IPS-NIHi7 (cell line): Measurements from ENCODE around the gene MSI2.

Experiments used
- DNase-seq: peaks from one replicate; pipeline ENCODE4 v3.0.0; 2012; ENCODE audit warnings: mixed read lengths; ENCODE audit errors: extremely low spot score

MSI2 gene

GRCh38 chr17:57634713-57635465 lies 378.6 kb downstream of the MSI2 start:
- DNase-seq: no peak

- DNase-seq: no peak
Observed at GRCh38 chr17:57636274-57636673, 380.0 kb downstream of the MSI2 start.

GRCh38 chr17:57636985-57637665 lies 380.8 kb downstream of the MSI2 start:
- DNase-seq: no peak

- DNase-seq: no peak
Observed at GRCh38 chr17:57637666-57638010, 381.3 kb downstream of the MSI2 start.

- DNase-seq: no peak
Observed at GRCh38 chr17:57638284-57638683, 382.0 kb downstream of the MSI2 start.

- no peak for DNase-seq
Observed at GRCh38 chr17:57639381-57639780, 383.1 kb downstream of the MSI2 start.

- DNase-seq: no peak
Observed at GRCh38 chr17:57640079-57640478, 383.8 kb downstream of the MSI2 start.

- DNase-seq: no peak
Observed at GRCh38 chr17:57641761-57642160, 385.4 kb downstream of the MSI2 start.

- DNase-seq: no peak
Observed at GRCh38 chr17:57643062-57643461, 386.7 kb downstream of the MSI2 start.

- DNase-seq: no peak
Observed at GRCh38 chr17:57644326-57644725, 388.0 kb downstream of the MSI2 start.

- no peak for DNase-seq
Observed at GRCh38 chr17:57645950-57646665, 389.8 kb downstream of the MSI2 start.

GRCh38 chr17:57648720-57649119 lies 392.4 kb downstream of the MSI2 start:
- no peak for DNase-seq

GRCh38 chr17:57649191-57649590 lies 392.9 kb downstream of the MSI2 start:
- DNase-seq: no peak

- peak; percentile 80 for DNase-seq
Observed at GRCh38 chr17:57649731-57650484, 393.6 kb downstream of the MSI2 start.

GRCh38 chr17:57650548-57650947 lies 394.2 kb downstream of the MSI2 start:
- DNase-seq: no peak

GRCh38 chr17:57651451-57651850 lies 395.1 kb downstream of the MSI2 start:
- no peak for DNase-seq

GRCh38 chr17:57651996-57652395 lies 395.7 kb downstream of the MSI2 start:
- DNase-seq: no peak

GRCh38 chr17:57652811-57653210 lies 396.5 kb downstream of the MSI2 start:
- DNase-seq: no peak

- DNase-seq: no peak
Observed at GRCh38 chr17:57653279-57653678, 397.0 kb downstream of the MSI2 start.

GRCh38 chr17:57654040-57654775 lies 397.9 kb downstream of the MSI2 start:
- no peak for DNase-seq

GRCh38 chr17:57655553-57655952 lies 399.2 kb downstream of the MSI2 start:
- no peak for DNase-seq
